ENCODE results near the gene CACNG4.

- TF ChIP-seq CTCF (conservative IDR thresholded peaks at IDR 0.05), result no peak
- no peak for TF ChIP-seq EZH2 (IDR thresholded peaks at IDR 0.05; ENCODE audit: low read depth)
These were observed at the start of gene CACNG4 for GRCh38 chr17:66963909-66964771.

Measured in PC-9 (cell line).